GM10248 (cell line): ENCODE measurements around the gene RDH8.

Source experiments
- CTCF ChIA-PET: fragments of 300-600 bp; sonication (Branson Sonifier 250); formaldehyde crosslinking; extraction: SDS; loops from one replicate; lab custom pipeline; 2021; ENCODE audit warnings: antibody characterized with exemption; lab: Yijun Ruan, JAX
- POLR2A ChIA-PET: fragments of 350-650 bp; sonication (Branson Sonifier 250); formaldehyde crosslinking; extraction: SDS; loops from one replicate; lab custom pipeline; 2020; ENCODE audit warnings: antibody characterized with exemption; lab: Yijun Ruan, JAX
- DNase-seq: peaks from one replicate; pipeline ENCODE4 v3.0.0; 2012; ENCODE audit errors: extremely low spot score
- CTCF ChIP-seq: IDR thresholded peaks from 2 replicates; pipeline ENCODE4 v1.5.1; 2012; ENCODE audit warnings: mild to moderate bottlenecking, low read depth; ENCODE audit errors: extremely low read depth, missing control alignments, control extremely low read depth

RDH8 gene

GRCh38 chr19:10068205-10068604 is 54.9 kb downstream of the RDH8 start:
- ChIA-PET CTCF (interaction anchor here (0.5 to 1.5 kb wide), 2 partner anchors 9 to 208 kb away, joined by 3 read pairs; no protein-coding TSS in a partner anchor), POLR2A (no interaction called here)
- no peak for DNase-seq
- no peak for TF ChIP-seq CTCF

- ChIA-PET CTCF (interaction anchor here (1.5 kb wide), 1 partner anchor 10 kb away, joined by 3 read pairs; no protein-coding TSS in a partner anchor), POLR2A (no interaction called here)
- TF ChIP-seq CTCF: no peak
- DNase-seq: no peak
Observed at GRCh38 chr19:10069046-10069445, 55.8 kb downstream of the RDH8 start.

GRCh38 chr19:10070730-10071446 is 57.6 kb downstream of the RDH8 start:
- CTCF ChIA-PET: no interaction called here
- POLR2A ChIA-PET: no interaction called here
- no peak for DNase-seq
- TF ChIP-seq CTCF: no peak
